ENCODE data around the gene ZSCAN22.

GRCh38 chr19:58338825-58339558, 12.2 kb downstream of the ZSCAN22 start:
- TF ChIP-seq POLR2A (IDR thresholded peaks at IDR 0.05; ENCODE audit: low read length) (no peak), GATA1 (IDR thresholded peaks at IDR 0.05; ENCODE audit: low read depth, low read length) (no peak)

Data from erythroblast (primary cell).